Pancreas (tissue), 10 donors: ENCODE measurements around the gene CTRL. TPM values are rescaled to one million over a fixed set of nuclear protein-coding genes. Genes with fewer than 3 reads are reported as not detected.

Source experiments
- ATAC-seq, 4 donors: fragments of 200-7000 bp; cut with Tn5 transposase; one replicate each; pipeline versions ENCODE4 v1.8.0 to v1.9.1; 2020; ENCODE audit warnings: mild to moderate bottlenecking in 4 of 4, moderate library complexity in 4 of 4
- DNase-seq, 6 donors: peaks; one replicate each; pipeline ENCODE4 v3.0.0-alpha.2; 2020
- FAIRE-seq: peaks from 2 replicates; lab custom pipeline; 2012; peaks lifted over from hg19 to GRCh38; lab: Jason Lieb, UNC
- H3K27ac ChIP-seq, 4 donors: fragments of 200-600 bp; sonication (generic); 1 replicate in 3 of 4; 2 replicates in 1 of 4; pipeline versions ENCODE4 v1.5.0 to v1.8.0; 2020
- H3K27me3 ChIP-seq, 4 donors: fragments of 200-600 bp; one replicate each; pipeline ENCODE4 v1.8.0; 2021
- H3K36me3 ChIP-seq, 3 donors: fragments of 200-600 bp; sonication (generic) in 1 of 3; one replicate each; pipeline versions ENCODE4 v1.5.0 to v1.8.0; 2020 to 2021
- H3K4me1 ChIP-seq, 3 donors: fragments of 200-600 bp; one replicate each; pipeline ENCODE4 v1.8.0; 2021
- H3K4me3 ChIP-seq, 4 donors: fragments of 200-600 bp; sonication (generic) in 2 of 4; one replicate each; pipeline versions ENCODE4 v1.5.0 to v1.8.0; 2020 to 2021
- H3K9me3 ChIP-seq, 4 donors: fragments of 200-600 bp; one replicate each; pipeline ENCODE4 v1.8.0; 2021
- CTCF ChIP-seq, 4 donors: fragments of 200-600 bp; sonication (generic) in 3 of 4; IDR thresholded peaks; one replicate each; pipeline versions ENCODE4 v1.5.0 to v1.8.0; 2021; ENCODE audit warnings: antibody characterized with exemption in 4 of 4
- WGBS, 2 donors: extraction: QIAGEN DNeasy Blood & Tissue Kit; methylation state at CpG; one replicate each; pipeline ENCODE4 v1.1.7; 2013; 5-methylcytosine and 5-hydroxymethylcytosine counted together
- intact Hi-C, 3 donors: fragments of 100-400 bp; cut with DNase I; formaldehyde crosslinking; loops; one replicate each; pipeline versions ENCODE4 v1.11.1 to v1.14.2; 2022
- polyA plus RNA-seq, 2 donors: library from polyadenylated mRNA; stranded (reverse); fragments of 200-250 nt; gene quantifications; one replicate each; pipeline ENCODE4 v1.2.3, GENCODE V29; 2013
- total RNA-seq, 6 donors: library from RNA; stranded (reverse); fragmentation: NEBNext Ultra II Directional in 4 of 6; extraction: Animal tissue kit (Norgen Biotek cat#: 25700) in 4 of 6; gene quantifications; one replicate each; pipeline versions ENCODE4 v1.2.1 to v1.2.4, GENCODE V29; 2021 to 2023
- donor health status: healthy with polysubstance abuse.
- donor health status: DM: no; HTN: no; CAD: no; lungs with moderate emphysema.
- donor health status: DM: no; HTN: no; CAD: no.
- donor health status: control.
- donor health status: control.
- donor health status: Bipolar disorder and iron deficiency.
- donor health status: DM: yes; HTN: yes; CAD: no.
- donor health status: DM: no; HTN: no; CAD: no.
- donor health status: DM: no; HTN: no; CAD: no.
- donor health status: DM: yes; HTN: yes; CAD: no.

Gene CTRL
- total and polyA plus RNA-seq, 8 donors: 559 to 2,165 (median 673) TPM

GRCh38 chr16:67922221-67922620, 9.4 kb downstream of the CTRL start:
- Histone ChIP-seq H3K27ac (no peak overlapping the region), H3K36me3 (no peaks in the 10 kb centered on the region), H3K4me1 (peaks cover 0 to 3% (median 0%) of the 10 kb centered on the region in 3 donors), H3K4me3 (no peak overlapping the region), H3K27me3 (no peaks in the 10 kb centered on the region), H3K9me3 (no peaks in the 10 kb centered on the region)
- TF ChIP-seq CTCF (IDR thresholded peaks at IDR 0.05): no peak
- 52 to 58% methylated on average over 5 of the region's 5 CpGs for WGBS, 2 donors
- intact Hi-C loops: loop anchor here in 1 of 3 donors (10.0 kb wide), 1 partner anchor 247 kb away; no protein-coding TSS in a partner anchor
- FAIRE-seq (no peak), ATAC-seq (no peak), DNase-seq (no peak)

- Histone ChIP-seq H3K27me3 (no peaks in the 10 kb centered on the region), H3K27ac (no peak overlapping the region), H3K36me3 (no peaks in the 10 kb centered on the region), H3K4me3 (no peak overlapping the region), H3K9me3 (no peaks in the 10 kb centered on the region), H3K4me1 (no peaks in the 10 kb centered on the region)
- FAIRE-seq (no peak), ATAC-seq (no peak), DNase-seq (peak in 1 of 6 donors; percentile 57)
- 79 to 86% methylated on average over 6 of the region's 6 CpGs for WGBS, 2 donors
- intact Hi-C loops: loop anchor here in 1 of 3 donors (10.0 kb wide), 1 partner anchor 245 kb away; no protein-coding TSS in a partner anchor
- TF ChIP-seq CTCF (IDR thresholded peaks at IDR 0.05): no peak
These were observed 11.9 kb downstream of the CTRL start for GRCh38 chr16:67919622-67920221.

GRCh38 chr16:67917852-67918236, 13.8 kb downstream of the CTRL start:
- 83 to 84% methylated on average over 4 of the region's 4 CpGs for WGBS, 2 donors
- no peaks in the 10 kb centered on the region for H3K36me3 ChIP-seq
- no peaks in the 10 kb centered on the region for H3K9me3 ChIP-seq
- no peaks in the 10 kb centered on the region for H3K4me1 ChIP-seq
- H3K27ac ChIP-seq: no peak overlapping the region
- no peaks in the 10 kb centered on the region for H3K27me3 ChIP-seq
- intact Hi-C loops: no loop called here
- no peak for DNase-seq
- no peak overlapping the region for H3K4me3 ChIP-seq
- FAIRE-seq: no peak
- TF ChIP-seq CTCF (IDR thresholded peaks at IDR 0.05): no peak
- ATAC-seq: peak in 1 of 4 donors; percentile 44

- no peak for TF ChIP-seq CTCF (IDR thresholded peaks at IDR 0.05)
- intact Hi-C loops: no loop called here
- Histone ChIP-seq H3K27me3 (no peaks in the 10 kb centered on the region), H3K9me3 (no peaks in the 10 kb centered on the region), H3K27ac (no peak overlapping the region), H3K4me3 (no peak overlapping the region), H3K4me1 (no peaks in the 10 kb centered on the region), H3K36me3 (no peaks in the 10 kb centered on the region)
- ATAC-seq (peak in 2 of 4 donors; percentile 24 to 32), DNase-seq (peak in 1 of 6 donors; percentile 41), FAIRE-seq (no peak)
- 62 to 70% methylated on average over 6 of the region's 6 CpGs for WGBS, 2 donors
These were observed 14.4 kb downstream of the CTRL start for GRCh38 chr16:67917140-67917851.
